GM18907 (cell line): ENCODE results near the gene CD47.

Experiments used
- ATAC-seq: cut with Tn5 transposase; IDR thresholded peaks from one replicate; pipeline ENCODE4 v1.9.1; 2021; ENCODE audit warnings: mild to moderate bottlenecking, moderate library complexity; ENCODE audit not compliant: unreplicated experiment

Gene CD47

DNA sequence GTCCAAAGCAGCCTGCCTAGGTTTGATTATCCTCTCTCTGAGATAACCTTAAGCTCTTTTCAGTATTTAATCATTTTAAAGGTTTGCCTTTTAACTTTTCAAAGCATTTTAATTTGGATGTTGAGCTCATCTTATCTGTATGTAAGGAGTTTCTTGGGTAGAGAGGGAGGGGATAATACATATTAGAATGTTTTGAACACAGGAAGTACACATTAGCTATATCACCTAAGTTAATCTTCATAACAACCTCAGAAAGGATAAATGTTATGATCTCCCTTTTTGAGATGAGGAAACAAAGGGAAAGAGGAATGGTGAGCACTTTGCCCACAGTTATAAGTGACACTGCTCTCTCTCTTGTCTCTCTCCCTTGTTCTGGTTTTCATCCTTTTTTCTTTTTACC, 2.2 kb upstream of the CD47 start:
- no peak for ATAC-seq

DNA sequence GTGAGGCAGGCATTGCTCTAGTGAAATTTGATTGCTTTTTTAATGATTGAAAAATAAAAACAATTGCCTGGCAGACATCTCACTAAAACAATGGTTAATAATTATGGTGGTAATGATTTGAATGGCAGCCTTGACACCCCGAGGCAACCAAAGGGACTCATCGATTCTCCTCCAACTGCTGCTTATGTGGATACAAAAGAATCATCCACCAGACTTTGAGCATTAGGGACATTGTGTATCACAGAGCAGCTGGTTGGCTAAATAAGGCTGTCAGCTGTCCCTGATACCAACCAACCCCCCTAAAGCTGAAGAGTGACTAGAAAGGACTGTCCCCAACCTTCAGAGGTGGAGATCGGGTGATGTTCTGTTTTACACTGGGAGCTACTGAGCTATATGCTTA, 1.7 kb upstream of the CD47 start:
- no peak for ATAC-seq

DNA sequence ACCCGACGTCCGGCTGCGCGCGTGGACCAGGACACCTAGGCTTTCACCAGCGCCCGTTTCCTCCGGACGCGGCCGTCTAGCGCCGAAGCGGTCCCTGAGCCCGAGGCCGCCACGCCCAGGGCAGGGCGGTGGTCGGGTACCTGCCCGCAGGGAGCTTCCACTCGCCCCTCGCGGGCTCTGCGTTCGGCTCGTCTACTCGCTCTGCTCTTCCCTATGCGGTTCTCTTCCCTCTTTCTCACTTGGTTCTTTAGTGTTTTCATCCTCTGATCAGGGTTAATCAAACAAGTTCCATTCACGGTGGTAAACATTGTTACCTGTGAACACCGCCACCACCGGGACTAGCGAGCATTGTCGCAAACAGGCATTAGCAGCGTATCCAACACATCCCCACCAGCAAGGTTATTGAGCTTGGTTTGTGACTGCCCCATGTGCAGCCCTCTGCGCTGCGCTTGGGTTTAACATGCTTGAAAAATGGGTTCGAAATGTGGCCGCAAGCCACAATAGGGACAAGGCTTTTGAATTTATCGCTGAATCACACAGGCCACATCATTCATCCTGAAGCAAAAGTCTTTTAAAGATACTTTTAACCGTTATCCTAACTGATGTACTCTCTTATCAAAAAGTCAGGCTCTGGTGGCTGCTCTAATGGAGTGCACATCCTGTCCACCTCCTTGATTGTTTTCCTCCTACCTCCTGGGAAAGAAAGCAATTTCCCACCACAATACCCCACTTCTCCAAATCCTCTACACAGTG, 843 bp upstream of the CD47 start:
- no peak for ATAC-seq

DNA sequence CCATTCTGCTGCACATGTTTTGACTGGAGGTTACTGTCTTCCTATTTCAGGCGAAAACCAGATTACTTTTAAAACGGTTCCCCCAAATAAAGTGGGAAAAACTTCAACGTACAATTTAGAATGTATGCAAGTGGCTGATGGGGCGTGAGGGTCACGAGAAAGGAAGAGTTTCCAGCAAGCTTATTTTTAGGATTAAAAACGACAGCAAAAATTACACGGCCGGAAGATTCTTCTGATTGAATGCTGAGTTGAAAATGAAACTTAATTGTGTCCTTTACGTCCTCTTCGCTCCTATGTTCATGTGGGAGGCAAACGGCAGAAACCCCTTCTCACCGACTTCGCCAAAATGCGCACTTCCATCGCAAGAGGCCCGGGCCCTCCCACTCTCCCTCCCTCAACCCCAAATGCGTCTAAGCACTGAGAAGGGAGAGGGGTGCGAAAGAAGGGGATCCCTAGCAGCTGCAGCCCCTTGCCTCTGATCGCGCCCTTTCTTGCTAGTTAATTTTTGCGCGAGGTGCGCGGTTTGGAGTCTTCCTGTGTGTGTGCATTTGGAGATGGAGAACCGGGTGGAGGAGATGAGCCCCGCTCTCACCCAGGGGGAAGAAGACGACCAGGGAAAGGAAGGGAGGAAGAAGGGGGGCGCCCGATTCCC, 656 bp downstream of the CD47 start:
- ATAC-seq, result peak; percentile 17

DNA sequence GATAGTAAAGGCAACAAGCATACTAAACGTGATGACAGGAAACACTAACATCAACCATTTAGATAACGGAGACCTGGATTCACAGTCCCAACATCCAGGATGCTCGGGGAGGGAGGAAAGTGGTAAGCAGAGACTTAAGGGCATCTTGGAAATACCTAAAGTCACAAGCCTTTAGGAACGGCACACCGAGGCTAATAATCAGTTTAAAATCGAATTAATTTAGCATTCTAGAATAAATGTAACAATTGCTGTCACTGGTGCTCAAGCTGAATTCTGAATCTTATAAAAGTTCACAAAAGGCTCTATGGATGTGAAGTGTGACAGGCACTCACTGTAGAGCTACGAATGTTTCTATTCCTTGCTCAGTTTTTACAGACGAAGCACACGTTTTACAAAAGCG, 1.3 kb downstream of the CD47 start:
- no peak for ATAC-seq

DNA sequence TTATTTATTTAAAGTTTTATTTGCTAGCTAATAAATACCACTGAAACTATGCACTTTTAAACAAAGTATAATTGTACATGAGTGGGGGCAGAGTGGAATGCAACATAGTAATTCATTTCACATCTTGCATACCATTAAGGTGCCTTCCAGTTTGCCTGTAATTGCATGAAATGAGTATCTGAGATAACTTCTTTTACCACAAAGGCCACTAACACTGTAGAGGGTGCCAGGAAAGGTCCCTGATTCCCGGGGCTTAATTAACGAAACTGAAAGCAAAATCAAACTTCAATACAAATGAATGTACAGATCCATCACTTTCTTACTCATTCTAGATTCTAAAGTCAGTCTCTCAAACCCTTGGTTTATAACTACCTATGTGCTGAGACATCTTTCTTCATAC, 2.1 kb downstream of the CD47 start:
- peak; percentile 52 for ATAC-seq

DNA sequence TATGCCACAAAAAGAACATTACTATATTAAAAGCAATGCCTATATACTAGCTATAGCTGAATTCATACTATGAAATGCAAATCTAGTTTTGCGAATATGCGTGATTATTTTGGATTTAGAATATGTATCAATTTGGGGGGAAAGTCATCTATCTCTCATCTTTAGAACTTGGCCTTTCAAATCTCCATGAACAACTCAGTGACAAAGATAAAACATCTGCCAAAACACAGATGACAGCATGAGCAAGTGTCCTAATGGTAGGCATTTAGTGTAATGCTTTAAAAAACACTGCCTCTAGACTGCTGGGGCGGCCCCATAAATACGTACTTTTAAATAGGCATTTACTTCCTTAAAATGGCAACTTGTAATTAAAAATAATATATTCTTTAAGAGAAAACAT, 2.7 kb downstream of the CD47 start:
- no peak for ATAC-seq

DNA sequence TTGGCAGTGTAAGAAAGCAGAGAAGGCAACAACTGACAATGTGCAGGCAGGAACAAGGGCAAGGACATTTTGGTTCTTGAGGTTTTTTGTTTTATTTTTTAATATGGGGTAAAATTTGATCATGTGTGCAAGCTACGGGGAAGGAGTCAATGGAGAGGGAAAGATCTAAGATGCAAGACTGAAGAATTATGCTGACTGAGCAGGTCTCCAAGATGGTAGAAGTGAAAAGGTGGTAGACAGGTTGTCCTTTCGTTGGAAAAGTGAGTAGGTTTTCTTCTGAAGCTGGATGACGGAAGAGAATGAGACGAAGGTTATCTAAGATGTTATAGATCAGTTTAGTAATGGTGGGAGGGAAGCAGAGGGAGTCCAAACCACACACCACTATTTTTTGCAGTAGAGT, 4.2 kb downstream of the CD47 start:
- ATAC-seq, result no peak

DNA sequence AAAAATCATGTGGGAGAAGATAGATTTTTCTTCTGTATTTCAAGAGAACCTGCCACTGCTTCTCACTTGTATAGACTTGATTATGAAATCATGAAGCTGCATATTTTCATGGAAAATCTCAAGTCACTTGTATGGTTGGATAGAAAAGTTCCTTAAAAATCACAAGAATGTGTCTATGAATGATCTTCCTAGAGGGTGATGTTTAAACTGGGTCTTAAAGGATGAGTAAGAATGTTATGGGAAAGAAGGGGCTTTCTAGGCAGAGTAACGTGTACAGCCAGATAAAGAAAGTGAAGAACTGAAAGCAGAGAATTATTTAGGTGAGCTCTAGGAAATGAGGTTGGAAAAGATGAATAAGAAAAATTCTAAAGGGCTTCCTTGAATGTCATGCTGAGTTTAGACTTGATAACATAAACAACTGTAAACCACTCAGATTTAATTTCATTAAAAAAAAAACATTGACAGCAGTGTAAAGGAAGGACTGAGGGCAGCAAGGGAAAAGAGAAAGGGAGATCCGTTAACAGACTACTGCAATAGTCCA, 5.0 kb downstream of the CD47 start:
- no peak for ATAC-seq

DNA sequence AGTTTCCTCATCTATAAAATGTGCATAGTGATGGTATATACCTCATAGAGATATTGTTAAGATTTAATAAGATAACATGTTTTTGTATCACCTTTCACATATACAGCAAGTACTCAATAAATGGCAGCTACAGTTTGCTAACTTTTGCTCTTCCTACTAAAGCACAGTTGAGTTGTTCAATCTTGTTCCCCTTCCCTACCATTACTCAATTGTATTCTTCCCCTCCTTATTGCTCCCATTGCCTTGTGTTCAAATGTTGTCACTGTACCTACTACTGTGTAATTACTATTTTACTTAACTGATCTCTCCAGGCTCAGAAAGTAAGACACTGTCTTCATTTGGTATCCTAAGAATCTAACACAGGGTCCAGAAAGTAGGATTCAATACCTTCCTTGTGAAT, 5.5 kb downstream of the CD47 start:
- ATAC-seq, result no peak

DNA sequence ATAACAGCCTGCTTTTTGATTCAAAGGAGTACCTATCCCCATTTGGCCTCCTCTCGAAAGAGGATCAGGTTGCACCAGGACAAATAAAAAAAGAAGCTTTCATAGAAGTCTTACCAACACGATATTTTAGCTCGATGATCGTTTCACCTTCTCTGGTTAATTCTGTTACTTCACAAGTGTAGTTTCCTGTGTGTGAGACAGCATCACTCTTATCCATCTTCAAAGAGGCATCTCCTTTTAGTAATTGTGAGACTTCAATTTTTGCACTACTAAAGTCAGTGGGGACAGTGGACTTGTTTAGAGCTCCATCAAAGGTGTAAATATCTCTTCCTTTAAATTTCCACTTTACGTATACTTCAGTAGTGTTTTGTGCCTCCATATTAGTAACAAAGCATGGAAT, 11.0 kb downstream of the CD47 start:
- no peak for ATAC-seq

DNA sequence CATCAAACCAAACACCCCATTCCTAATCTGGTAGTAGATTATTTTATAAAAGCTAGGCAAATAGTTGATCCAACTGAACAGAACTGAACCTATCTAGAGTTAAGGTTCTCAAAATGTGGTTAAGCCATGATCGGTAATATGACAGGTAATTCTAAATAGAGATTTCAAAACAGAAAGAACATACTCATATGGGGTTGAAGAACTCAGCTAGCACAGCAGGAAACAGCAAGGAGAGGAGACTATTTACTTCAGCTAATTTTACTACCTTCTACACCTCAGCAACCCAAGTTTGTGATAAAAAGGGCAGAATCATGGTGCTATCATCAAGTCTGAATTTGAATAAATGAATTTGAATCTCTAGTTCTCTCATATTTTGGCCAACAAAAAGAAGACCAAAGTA, 11.8 kb downstream of the CD47 start:
- ATAC-seq, result no peak

DNA sequence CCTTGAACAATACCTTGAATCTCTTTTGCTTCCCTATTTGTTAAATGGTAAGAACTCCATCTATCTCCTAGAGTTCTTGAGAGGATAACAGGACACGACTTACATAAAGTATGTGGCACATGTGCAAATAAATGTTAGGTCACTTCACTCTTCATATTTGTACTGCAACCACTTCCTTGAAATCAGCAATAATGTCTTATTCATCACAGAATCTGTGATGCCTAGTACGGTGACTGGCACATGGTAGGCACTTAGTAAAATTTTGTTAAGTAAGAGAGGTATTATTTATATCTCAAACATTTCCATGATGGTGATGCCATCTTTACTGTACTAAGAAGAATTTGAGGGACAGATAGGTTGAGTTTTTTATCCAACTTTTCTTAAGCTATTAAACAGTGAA, 14.3 kb downstream of the CD47 start:
- ATAC-seq, result no peak

DNA sequence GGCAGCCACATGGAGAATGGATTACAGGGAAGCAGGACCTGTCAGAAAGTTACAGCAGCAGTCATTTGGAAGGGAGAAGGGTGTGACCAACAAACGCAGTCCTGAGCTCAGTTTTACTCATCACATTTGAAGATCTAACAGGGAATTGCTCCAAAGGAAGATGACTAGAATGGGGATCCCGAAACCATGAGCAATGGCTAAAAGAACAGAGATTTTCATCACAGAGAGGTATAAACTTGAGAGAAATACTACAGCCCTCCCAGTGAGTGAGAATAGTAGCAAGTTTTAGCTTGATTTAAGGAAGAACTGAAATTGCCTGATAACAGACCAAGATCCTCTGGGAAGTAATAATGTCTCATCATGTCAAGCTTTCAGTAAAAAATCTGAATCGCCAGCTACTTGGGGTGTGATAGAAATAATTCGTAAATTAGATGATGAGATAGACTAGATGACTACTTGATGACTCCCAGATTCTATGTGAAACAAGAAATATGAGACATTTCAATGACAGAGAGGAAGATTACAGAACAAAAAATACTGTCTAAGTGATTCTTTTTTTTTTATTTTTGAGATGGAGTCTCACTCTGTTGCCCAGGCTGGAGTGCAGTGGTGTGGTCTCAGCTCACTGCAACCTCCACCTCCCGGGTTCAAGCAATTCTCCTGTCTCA, 16.9 kb downstream of the CD47 start:
- ATAC-seq, result no peak

DNA sequence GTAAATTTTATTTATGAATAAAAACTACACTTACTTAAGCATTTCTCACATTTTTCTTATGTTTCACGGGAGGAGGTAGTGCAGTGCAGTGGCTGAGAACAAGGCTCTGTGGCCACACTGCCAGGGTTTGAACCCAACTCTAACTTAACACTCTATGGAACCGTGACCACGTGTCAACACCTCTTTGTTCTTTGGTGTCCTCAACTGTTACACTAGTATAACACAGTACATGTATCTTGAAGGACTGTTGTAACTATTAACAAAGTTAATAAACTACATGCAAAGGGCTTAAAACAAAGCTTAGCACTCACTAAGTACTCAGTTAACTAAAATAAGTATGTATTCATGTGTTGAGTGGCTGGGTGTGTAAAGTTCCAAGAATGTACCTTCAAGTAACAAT, 19.5 kb downstream of the CD47 start:
- ATAC-seq, result no peak

DNA sequence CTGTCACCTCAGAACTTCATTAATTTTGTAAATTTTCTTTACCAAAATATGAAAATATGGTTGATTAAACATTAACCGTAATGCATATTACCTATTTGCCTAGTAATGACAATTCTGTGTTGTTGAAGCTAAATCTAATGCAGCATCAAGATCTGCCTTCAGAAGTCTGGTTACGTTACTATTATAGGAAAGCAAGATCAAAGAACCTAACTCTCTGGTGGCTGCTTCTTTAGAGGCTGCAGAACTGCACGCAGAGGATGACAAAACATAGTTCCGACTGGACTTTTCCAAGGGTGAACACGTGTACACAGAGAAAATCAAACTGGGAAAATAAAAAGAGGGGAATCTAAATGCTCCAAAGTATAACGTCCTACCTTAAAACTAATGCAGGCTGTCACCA, 20.5 kb downstream of the CD47 start:
- no peak for ATAC-seq

DNA sequence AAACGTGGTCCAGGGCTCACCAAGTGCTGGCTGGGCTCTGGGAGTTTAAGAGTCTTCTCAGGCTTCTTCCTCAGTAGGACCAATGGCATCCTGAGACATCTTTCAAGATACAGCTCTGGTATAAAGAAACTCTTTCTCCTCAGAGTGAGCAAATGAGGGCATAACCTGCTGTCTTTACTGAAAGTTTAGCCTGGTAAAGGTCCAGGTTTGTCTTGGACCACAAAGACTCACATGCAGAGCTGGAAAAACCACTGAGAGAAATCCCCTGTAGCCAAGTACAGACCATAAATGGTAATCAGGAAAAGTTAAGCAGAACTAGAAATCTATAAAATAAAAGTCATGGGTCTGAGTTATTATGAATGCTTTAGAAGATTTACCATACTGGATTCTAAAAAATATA, 23.1 kb downstream of the CD47 start:
- ATAC-seq, result no peak

DNA sequence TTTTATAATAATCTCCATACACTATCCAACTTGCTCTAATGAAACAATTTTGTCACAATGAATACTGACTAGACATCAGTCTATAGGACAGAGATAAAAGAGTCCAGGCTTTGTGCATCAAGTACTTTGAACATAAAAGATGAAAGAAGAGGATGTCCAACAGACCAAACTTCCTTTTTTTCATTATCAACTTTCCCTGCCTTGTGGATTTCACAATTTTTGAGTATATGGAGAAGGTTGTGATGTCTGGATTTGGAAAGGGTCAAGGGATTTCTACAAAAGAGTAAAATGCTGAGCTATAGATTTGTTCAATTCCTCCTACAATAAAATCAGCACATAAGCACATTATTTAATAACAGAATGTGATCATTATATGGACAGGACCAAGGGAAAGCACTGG, 25.7 kb downstream of the CD47 start:
- ATAC-seq, result no peak

DNA sequence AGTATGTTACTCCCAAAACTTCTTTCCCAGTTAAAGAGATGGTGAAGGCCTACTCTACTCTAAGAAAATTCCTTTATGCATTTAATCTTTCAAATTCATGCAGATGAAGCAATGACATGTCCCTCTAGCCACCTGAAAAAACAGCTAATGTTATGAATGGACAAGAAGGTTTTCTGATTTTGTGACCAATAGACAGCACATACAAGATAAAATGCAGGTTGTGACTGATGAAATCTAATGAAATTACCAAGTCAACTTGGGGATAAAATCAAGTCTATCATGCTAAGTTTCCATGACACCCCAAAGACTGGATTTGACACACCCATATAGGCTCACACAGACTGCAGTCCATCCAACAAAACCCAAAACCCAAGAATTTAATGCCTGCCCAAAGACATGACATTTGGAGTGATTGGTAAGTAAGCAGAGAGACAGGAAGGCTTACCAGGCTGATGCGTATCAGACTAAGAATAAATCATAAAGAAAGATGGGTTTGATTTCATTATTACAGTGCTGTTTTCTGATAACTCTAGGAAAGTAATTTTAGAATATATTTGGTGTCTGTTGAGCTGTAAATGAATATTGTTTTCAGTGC, 26.4 kb downstream of the CD47 start:
- no peak for ATAC-seq

DNA sequence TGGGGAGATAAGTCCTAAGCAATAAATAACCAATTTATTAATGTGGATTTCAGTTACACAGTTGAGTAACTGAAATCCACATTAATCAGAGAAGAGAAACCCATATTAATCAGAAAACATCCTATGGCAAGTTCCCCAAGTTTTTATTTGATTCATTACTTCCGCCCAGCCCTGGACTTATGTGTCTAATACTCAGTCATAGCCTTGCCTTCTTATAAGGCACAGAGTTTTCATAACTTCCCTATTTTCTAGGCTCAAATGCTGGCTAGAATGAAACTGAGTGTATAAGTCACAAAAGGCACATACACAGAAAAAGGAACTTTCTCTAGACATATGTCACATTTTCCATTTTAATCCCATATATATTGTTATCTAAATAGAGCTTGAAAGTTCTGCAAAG, 28.8 kb downstream of the CD47 start:
- ATAC-seq, result peak; percentile 78

DNA sequence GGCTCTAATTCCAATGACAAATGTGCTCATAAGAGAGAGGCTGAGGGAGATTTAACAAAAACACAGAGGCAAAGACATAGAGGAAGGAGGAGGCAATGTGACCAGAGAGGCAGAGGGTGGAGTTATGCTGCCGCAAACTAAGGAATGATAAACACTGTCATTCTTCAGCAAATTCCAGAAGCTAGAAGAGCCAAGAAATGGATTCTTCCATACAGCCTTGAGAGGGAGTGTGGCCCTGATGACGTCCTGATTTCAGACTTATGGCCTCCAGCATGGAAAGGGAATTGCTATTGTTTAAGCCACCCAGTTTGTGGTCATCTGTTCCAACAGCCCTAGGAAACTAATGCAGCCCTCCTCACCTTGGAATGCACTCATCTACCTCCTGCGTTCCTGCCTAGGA, 30.5 kb downstream of the CD47 start:
- no peak for ATAC-seq

DNA sequence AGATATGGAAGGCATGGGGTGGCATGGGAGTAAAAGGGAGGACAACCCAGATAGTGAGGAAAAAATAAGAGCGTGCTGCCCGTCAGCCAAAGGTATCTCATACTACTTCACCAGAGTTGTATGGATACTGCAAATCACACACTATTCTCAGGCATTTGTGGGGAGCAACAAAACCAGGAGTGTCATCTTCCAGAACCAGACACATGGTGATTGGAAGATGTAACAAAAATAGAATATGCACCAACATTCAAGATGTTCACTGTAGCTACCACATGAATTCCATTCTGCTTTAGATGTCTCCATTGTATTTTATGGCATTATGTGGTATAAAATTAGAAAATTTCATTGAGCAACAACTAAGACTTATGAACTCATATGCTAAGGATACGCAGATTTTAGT, 34.9 kb downstream of the CD47 start:
- no peak for ATAC-seq
